A549 (cell line): Measurements from ENCODE around the gene CLCA2.

Source experiments
- NFE2L2 ChIP-seq: fragments of 150-350 bp; conservative IDR thresholded peaks from 2 replicates; pipeline ENCODE4 v1.6.1; 2014; ENCODE audit warnings: low read length
- POLR2A ChIP-seq: IDR thresholded peaks from 2 replicates; pipeline ENCODE4 v1.6.1; 2012; ENCODE audit warnings: mild to moderate bottlenecking, low read length
- TF ChIP-seq, protein P1 (sequence below): fragments of >200 bp; sonication (Bioruptor Twin); formaldehyde crosslinking; IDR thresholded peaks from 3 replicates; pipeline ENCODE4 v1.5.1; 2016

DNA sequence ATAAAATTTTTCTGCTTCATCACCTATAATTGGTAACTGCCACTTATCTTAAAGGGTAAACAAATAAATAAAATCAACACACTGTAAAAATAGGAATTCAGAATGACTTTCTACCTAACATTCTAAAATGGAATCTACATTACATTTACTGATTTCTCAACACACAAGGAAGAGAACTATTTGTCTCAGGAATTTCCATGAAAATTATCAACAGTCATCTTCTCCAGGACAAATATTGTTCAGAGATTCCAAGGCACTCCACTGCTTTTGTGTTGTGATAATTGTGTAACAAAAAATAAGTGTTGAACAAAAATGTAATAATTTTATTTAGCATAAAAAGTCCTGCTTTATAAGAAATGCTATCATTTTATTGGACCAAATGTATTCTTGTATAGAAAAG, 35.2 kb upstream of the CLCA2 start:
- TF ChIP-seq POLR2A (no peak), NFE2L2 (no peak)
- TF ChIP-seq, protein P1, sequence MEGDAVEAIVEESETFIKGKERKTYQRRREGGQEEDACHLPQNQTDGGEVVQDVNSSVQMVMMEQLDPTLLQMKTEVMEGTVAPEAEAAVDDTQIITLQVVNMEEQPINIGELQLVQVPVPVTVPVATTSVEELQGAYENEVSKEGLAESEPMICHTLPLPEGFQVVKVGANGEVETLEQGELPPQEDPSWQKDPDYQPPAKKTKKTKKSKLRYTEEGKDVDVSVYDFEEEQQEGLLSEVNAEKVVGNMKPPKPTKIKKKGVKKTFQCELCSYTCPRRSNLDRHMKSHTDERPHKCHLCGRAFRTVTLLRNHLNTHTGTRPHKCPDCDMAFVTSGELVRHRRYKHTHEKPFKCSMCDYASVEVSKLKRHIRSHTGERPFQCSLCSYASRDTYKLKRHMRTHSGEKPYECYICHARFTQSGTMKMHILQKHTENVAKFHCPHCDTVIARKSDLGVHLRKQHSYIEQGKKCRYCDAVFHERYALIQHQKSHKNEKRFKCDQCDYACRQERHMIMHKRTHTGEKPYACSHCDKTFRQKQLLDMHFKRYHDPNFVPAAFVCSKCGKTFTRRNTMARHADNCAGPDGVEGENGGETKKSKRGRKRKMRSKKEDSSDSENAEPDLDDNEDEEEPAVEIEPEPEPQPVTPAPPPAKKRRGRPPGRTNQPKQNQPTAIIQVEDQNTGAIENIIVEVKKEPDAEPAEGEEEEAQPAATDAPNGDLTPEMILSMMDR: no peak
